ENCODE data around the gene ARHGEF40.
A peak's percentile ranks its signal among the peaks of the same experiment; 100 is the strongest.
"Not testable (repeated sequence)": the region's sequence is repeated elsewhere in the genome, so short reads cannot be mapped to it uniquely, and the experiment has no call there.

ARHGEF40 gene

DNA sequence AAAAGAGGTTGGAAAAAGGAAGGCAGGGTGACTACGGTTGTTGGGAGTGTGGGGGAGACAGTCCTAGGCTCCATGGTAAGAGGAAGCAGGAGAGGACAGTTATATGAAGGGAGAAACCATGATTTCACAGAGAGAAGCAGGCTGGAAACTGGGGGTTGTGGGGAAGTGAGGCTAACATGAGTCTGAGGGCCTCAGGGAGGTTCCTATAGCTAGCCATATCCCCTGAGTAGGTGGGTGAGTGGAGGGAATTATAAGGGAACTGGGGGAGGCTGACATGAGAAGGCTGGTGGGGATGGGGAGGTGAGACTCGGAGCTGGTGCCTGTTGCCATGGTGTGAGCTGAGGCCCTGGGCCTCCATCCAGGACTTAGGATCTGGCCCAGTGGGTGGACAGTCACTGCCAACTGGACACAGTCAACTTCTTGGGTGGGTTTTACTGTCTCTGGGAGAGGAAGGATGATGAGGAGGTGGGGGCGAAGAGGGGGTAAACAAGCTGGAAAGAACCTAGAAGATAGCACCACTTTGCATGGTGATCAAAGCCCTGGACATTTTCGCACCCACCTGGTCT lies 36.9 kb upstream of the ARHGEF40 start:
- TF ChIP-seq, protein P1, sequence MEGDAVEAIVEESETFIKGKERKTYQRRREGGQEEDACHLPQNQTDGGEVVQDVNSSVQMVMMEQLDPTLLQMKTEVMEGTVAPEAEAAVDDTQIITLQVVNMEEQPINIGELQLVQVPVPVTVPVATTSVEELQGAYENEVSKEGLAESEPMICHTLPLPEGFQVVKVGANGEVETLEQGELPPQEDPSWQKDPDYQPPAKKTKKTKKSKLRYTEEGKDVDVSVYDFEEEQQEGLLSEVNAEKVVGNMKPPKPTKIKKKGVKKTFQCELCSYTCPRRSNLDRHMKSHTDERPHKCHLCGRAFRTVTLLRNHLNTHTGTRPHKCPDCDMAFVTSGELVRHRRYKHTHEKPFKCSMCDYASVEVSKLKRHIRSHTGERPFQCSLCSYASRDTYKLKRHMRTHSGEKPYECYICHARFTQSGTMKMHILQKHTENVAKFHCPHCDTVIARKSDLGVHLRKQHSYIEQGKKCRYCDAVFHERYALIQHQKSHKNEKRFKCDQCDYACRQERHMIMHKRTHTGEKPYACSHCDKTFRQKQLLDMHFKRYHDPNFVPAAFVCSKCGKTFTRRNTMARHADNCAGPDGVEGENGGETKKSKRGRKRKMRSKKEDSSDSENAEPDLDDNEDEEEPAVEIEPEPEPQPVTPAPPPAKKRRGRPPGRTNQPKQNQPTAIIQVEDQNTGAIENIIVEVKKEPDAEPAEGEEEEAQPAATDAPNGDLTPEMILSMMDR (conservative IDR thresholded peaks at IDR 0.05) = no peak
- no peak for TF ChIP-seq ZFX (IDR thresholded peaks at IDR 0.05)
- H3K27ac ChIP-seq = no peak overlapping the region

GRCh38 chr14:21034707-21035106 lies 35.4 kb upstream of the ARHGEF40 start, which contains the start of gene RNASE13:
Gene RNASE13 (minus strand): TSS chr14:21034807. CDS start chr14:21034288, 519 bp downstream.
- H3K27ac ChIP-seq = no peak within 1 kb of the TSS
- TF ChIP-seq, protein P1 (conservative IDR thresholded peaks at IDR 0.05) = no peak
- TF ChIP-seq ZFX (IDR thresholded peaks at IDR 0.05) = no peak

DNA sequence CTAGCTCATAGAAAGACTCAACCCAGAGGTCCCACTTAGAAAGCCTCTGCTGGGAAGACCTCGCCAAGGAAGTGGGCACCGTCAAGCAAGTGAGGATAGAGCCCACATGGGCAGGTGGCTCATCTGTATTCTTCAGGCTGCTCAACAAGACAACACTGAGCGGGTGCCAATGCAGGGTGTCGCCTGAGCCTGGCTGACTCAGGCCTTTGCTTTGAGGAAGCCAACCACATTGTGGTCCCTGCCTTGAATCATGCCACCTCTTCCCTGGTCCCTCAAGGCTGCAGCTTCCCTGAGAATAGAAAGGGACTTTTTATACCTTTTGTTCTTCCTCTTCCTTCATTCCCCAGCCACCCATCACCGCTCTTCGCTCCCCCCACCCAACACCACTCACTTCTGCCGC lies 33.4 kb upstream of the ARHGEF40 start:
- no peak overlapping the region for H3K27ac ChIP-seq
- TF ChIP-seq ZFX (IDR thresholded peaks at IDR 0.05) = no peak
- TF ChIP-seq, protein P1 (conservative IDR thresholded peaks at IDR 0.05) = no peak

DNA sequence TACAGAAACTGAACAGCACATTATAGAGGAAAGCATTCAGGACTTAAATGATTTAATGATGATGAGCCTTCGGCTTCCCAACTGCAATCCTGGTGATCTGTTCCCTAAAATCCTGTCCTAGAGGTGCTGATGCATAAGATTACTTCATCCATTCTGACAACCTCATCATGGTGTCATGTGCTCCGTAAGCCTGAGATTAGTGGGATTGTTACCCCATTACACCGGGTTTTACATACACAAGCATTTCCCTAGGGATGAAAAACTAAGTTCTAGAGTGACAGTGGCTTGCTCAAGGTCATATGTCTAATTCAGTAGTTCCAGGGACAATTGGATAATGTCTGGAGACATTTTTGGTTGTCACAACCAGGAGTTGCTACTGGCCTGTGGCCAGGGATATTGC lies 32.9 kb upstream of the ARHGEF40 start:
- H3K27ac ChIP-seq = no peak overlapping the region
- TF ChIP-seq, protein P1 (conservative IDR thresholded peaks at IDR 0.05) = no peak
- TF ChIP-seq ZFX (IDR thresholded peaks at IDR 0.05) = no peak

GRCh38 chr14:21038441-21039422 lies 31.4 kb upstream of the ARHGEF40 start:
- no peak overlapping the region; the same call in 1 of the 2 replicates for H3K27ac ChIP-seq
- no peak for TF ChIP-seq ZFX (IDR thresholded peaks at IDR 0.05)

- no peak for TF ChIP-seq ZFX (IDR thresholded peaks at IDR 0.05)
- TF ChIP-seq, protein P1 (conservative IDR thresholded peaks at IDR 0.05) = peak; percentile 54
- no peak overlapping the region for H3K27ac ChIP-seq
Measured at GRCh38 chr14:21039585-21040369, 30.3 kb upstream of the ARHGEF40 start.

DNA sequence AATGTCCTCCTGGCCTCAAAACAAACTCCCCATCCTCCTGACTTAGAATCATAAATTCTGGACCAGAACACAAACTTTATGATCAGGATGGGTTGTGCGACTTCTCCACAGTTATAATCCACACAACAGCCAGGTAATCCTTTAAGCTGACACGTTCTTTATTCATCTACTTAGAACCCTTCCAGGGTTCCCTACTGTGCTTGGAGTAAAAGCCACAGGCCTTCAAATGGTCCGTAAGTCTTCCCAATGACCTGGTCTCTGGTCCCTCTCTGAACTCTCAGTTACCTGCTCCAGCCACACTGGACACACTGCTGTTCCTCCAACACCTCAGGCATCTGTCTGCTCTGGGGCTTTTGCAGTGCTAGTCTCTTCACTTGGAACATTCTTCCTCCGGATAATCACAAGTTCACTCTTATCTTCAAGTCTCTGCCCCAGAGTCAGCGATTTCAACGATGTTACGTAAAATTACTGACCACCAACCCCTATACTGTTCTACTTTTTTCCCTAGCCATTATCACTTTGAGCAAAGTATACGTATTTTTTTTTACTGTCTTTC lies 29.7 kb upstream of the ARHGEF40 start:
- no peak overlapping the region for H3K27ac ChIP-seq

DNA sequence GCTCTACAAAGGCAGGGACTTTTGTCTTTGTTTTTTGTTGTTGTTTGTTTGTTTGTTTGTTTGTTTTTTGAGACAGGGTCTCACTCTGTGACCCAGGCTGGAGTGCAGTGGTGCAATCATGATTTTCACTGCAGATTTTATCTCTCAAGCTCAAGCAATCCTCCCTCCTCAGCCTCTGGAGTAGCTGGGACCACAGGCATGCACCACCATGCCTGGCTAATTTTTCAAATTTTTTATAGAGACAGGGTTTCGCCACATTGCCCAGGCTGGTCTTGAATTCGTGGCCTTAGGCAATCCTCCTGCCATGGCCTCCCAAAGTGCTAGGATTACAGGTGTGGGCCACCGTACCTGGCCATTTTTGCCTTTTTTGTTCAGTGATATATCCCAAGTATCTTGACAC lies 29.2 kb upstream of the ARHGEF40 start:
- not testable (repeated sequence) for H3K27ac ChIP-seq

More for the DNA sequence above, 29.7 kb upstream of the ARHGEF40 start:
- TF ChIP-seq, protein P1 (conservative IDR thresholded peaks at IDR 0.05) = peak; percentile 32
- no peak for TF ChIP-seq ZFX (IDR thresholded peaks at IDR 0.05)
